Smooth muscle cell (in vitro differentiated cells): ENCODE measurements around the gene PRDM15. TPM values are rescaled to one million over a fixed set of nuclear protein-coding genes. Genes with fewer than 3 reads are reported as not detected.
A peak's percentile ranks its signal among the peaks of the same experiment; 100 is the strongest.

ENCODE experiments used
- DNase-seq: peaks from one replicate; lab custom pipeline; 2025; ENCODE audit not compliant: unreplicated experiment; lab: John Stamatoyannopoulos, UW
- H2AFZ ChIP-seq: fragments of 200-600 bp; sonication (generic); 2 replicates; pipeline ENCODE4 v1.6.0; 2016; ENCODE audit warnings: antibody characterized with exemption, low read depth, mild to moderate bottlenecking
- H3F3A ChIP-seq: fragments of 200-600 bp; sonication (generic); 2 replicates; pipeline ENCODE4 v1.6.0; 2017; ENCODE audit warnings: antibody characterized with exemption, low read depth
- H3K27ac ChIP-seq: fragments of 200-600 bp; sonication (generic); 2 replicates; pipeline ENCODE4 v1.5.1; 2016; ENCODE audit warnings: low read depth, mild to moderate bottlenecking
- H3K27me3 ChIP-seq: fragments of 200-600 bp; sonication (generic); 2 replicates; pipeline ENCODE4 v1.6.1; 2016; ENCODE audit warnings: low read depth, mild to moderate bottlenecking
- H3K36me3 ChIP-seq: fragments of 200-600 bp; sonication (generic); 2 replicates; pipeline ENCODE4 v1.5.1; 2016; ENCODE audit warnings: low read depth
- H3K4me1 ChIP-seq: fragments of 200-600 bp; sonication (generic); 2 replicates; pipeline ENCODE4 v1.5.1; 2016; ENCODE audit warnings: low read depth
- H3K4me2 ChIP-seq: fragments of 200-600 bp; sonication (generic); 2 replicates; pipeline ENCODE4 v1.6.0; 2016; ENCODE audit warnings: mild to moderate bottlenecking
- H3K4me3 ChIP-seq: fragments of 200-600 bp; sonication (generic); 2 replicates; pipeline ENCODE4 v1.5.1; 2016; ENCODE audit warnings: mild to moderate bottlenecking
- H3K79me2 ChIP-seq: fragments of 200-600 bp; sonication (generic); 2 replicates; pipeline ENCODE4 v1.6.0; 2016; ENCODE audit warnings: low read depth, mild to moderate bottlenecking
- H3K9ac ChIP-seq: fragments of 200-600 bp; sonication (generic); 2 replicates; pipeline ENCODE4 v1.6.0; 2016; ENCODE audit warnings: low read depth
- H3K9me3 ChIP-seq: fragments of 200-600 bp; sonication (generic); replicated peaks from 2 replicates; pipeline ENCODE4 v1.5.1; 2016; ENCODE audit warnings: low read depth
- H4K20me1 ChIP-seq: fragments of 200-600 bp; sonication (generic); 2 replicates; pipeline ENCODE4 v1.6.0; 2016; ENCODE audit warnings: low read depth
- WGBS: methylation state at CpG from one replicate; pipeline ENCODE4 v1.1.7; 2016; ENCODE audit warnings: low lambda C conversion rate; 5-methylcytosine and 5-hydroxymethylcytosine counted together
- polyA plus RNA-seq: library from polyadenylated mRNA; unstranded; fragments of >200 nt; fragmentation: Nextera tagmentation; extraction: Ambion mirVana; gene quantifications from 2 replicates; pipeline ENCODE4 v1.2.1, GENCODE V29; 2016
- total RNA-seq: library from RNA; depleted of rRNA; stranded (reverse); fragments of >200 nt; gene quantifications from 2 replicates; pipeline ENCODE4 v1.2.3, GENCODE V29; 2014
- TF ChIP-seq, protein P1 (sequence below): fragments of 200-600 bp; sonication (generic); IDR thresholded peaks from 2 replicates; pipeline ENCODE4 v1.5.1; 2017; ENCODE audit warnings: borderline replicate concordance, mild to moderate bottlenecking, antibody characterized with exemption; ENCODE audit not compliant: insufficient read depth, poor library complexity, severe bottlenecking

PRDM15 gene
- total and polyA plus RNA-seq, 2 experiments from 2014 or later = 2.0 to 6.8 TPM

GRCh38 chr21:41767606-41768436 is 111.3 kb downstream of the PRDM15 start:
- Histone ChIP-seq H3K9ac (peak overlapping the region; percentile 40), H3K4me1 (peaks cover 45% of the 10 kb centered on the region), H4K20me1 (peaks cover 28% of the 10 kb centered on the region), H3K79me2 (no peaks in the 10 kb centered on the region), H3K4me2 (peak overlapping the region; percentile 83), H3K4me3 (peak overlapping the region; percentile 53), H3K27ac (peak overlapping the region; percentile 36), H3K36me3 (no peaks in the 10 kb centered on the region), H3K27me3 (peaks cover 96% of the 10 kb centered on the region), H3F3A (no peaks in the 10 kb centered on the region), H2AFZ (no peak overlapping the region), H3K9me3 (no peaks in the 10 kb centered on the region)
- TF ChIP-seq, protein P1, sequence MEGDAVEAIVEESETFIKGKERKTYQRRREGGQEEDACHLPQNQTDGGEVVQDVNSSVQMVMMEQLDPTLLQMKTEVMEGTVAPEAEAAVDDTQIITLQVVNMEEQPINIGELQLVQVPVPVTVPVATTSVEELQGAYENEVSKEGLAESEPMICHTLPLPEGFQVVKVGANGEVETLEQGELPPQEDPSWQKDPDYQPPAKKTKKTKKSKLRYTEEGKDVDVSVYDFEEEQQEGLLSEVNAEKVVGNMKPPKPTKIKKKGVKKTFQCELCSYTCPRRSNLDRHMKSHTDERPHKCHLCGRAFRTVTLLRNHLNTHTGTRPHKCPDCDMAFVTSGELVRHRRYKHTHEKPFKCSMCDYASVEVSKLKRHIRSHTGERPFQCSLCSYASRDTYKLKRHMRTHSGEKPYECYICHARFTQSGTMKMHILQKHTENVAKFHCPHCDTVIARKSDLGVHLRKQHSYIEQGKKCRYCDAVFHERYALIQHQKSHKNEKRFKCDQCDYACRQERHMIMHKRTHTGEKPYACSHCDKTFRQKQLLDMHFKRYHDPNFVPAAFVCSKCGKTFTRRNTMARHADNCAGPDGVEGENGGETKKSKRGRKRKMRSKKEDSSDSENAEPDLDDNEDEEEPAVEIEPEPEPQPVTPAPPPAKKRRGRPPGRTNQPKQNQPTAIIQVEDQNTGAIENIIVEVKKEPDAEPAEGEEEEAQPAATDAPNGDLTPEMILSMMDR = no peak
- DNase-seq = no peak
- 5% methylated on average over 26 of the region's 26 CpGs for WGBS

GRCh38 chr21:41766883-41767605 is 112.1 kb downstream of the PRDM15 start, which contains the start of gene RIPK4:
TSS of gene RIPK4 (minus strand) at chr21:41767052. CDS start at chr21:41767041, 11 bp downstream.
- Histone ChIP-seq H3K27ac (peak within 1 kb of the TSS; percentile 39), H3K9me3 (no peaks in the 10 kb centered on the region), H3K4me3 (peak within 1 kb of the TSS; percentile 53), H4K20me1 (peaks cover 35% of the 10 kb centered on the region), H3K9ac (peak within 1 kb of the TSS; percentile 45), H3F3A (no peaks in the 10 kb centered on the region), H3K4me2 (peak within 1 kb of the TSS; percentile 83), H2AFZ (no peak within 1 kb of the TSS), H3K4me1 (peaks cover 50% of the 10 kb centered on the region), H3K79me2 (no peaks in the 10 kb centered on the region), H3K27me3 (peaks cover 97% of the 10 kb centered on the region), H3K36me3 (no peaks in the 10 kb centered on the region)
- 4% methylated on average over 53 of the region's 53 CpGs for WGBS
- no peak for DNase-seq
- TF ChIP-seq, protein P1 = no peak

GRCh38 chr21:41765973-41766882 is 112.9 kb downstream of the PRDM15 start:
- Histone ChIP-seq H4K20me1 (peaks cover 42% of the 10 kb centered on the region), H3K9ac (peak overlapping the region; percentile 45), H3K4me2 (peak overlapping the region; percentile 83), H2AFZ (no peak overlapping the region), H3K79me2 (no peaks in the 10 kb centered on the region), H3F3A (no peaks in the 10 kb centered on the region), H3K27ac (peak overlapping the region; percentile 39), H3K4me3 (peak overlapping the region; percentile 53), H3K4me1 (peaks cover 53% of the 10 kb centered on the region), H3K36me3 (no peaks in the 10 kb centered on the region), H3K27me3 (peaks cover 99% of the 10 kb centered on the region), H3K9me3 (no peaks in the 10 kb centered on the region)
- DNase-seq = no peak
- TF ChIP-seq, protein P1 = no peak
- 5% methylated on average over 73 of the region's 88 CpGs for WGBS
